Hypothalamus (tissue), 51 donors: ENCODE measurements around the gene GUCA1A.
A peak's percentile ranks its signal among the peaks of the same experiment; 100 is the strongest.
"Not testable (repeated sequence)": the region's sequence is repeated elsewhere in the genome, so short reads cannot be mapped to it uniquely, and the experiment has no call there.

Experiments used
- DNase-seq, 51 donors: peaks; one replicate each; lab custom pipeline; 2025; lab: John Stamatoyannopoulos, UW

The GUCA1A gene

GRCh38 chr6:42202131-42202915, 29.2 kb downstream of the GUCA1A start:
- not testable (repeated sequence) for DNase-seq

GRCh38 chr6:42203183-42203582, 30.0 kb downstream of the GUCA1A start:
- no peak for DNase-seq

GRCh38 chr6:42204768-42205282, 31.7 kb downstream of the GUCA1A start:
- no peak for DNase-seq

- DNase-seq = not testable (repeated sequence)
Measured at GRCh38 chr6:42207559-42207958, 34.4 kb downstream of the GUCA1A start.

GRCh38 chr6:42210551-42210950, 37.4 kb downstream of the GUCA1A start:
- DNase-seq = no peak

- DNase-seq = no peak
Measured at GRCh38 chr6:42211726-42212125, 38.6 kb downstream of the GUCA1A start.

- no peak for DNase-seq
Measured at GRCh38 chr6:42212442-42212841, 39.3 kb downstream of the GUCA1A start.

- not testable (repeated sequence) for DNase-seq
Measured at GRCh38 chr6:42216495-42216894, 43.3 kb downstream of the GUCA1A start.

- DNase-seq = peak in 2 of 51 donors; percentile 41 to 50
Measured at GRCh38 chr6:42217157-42217518, 44.0 kb downstream of the GUCA1A start.

GRCh38 chr6:42217519-42218367, 44.6 kb downstream of the GUCA1A start, which contains the start of gene MRPS10:
MRPS10 (minus strand) TSS chr6:42217861; CDS start chr6:42217849, 12 bp downstream.
- peak; percentile 32 to 93 (median 84) for DNase-seq

GRCh38 chr6:42220807-42221206, 47.6 kb downstream of the GUCA1A start:
- DNase-seq = no peak

- DNase-seq = no peak
Measured at GRCh38 chr6:42221546-42221945, 48.4 kb downstream of the GUCA1A start.

GRCh38 chr6:42222448-42222847, 49.3 kb downstream of the GUCA1A start:
- no peak for DNase-seq

- DNase-seq = no peak
Measured at GRCh38 chr6:42224222-42225028, 51.3 kb downstream of the GUCA1A start.

GRCh38 chr6:42225029-42225339, 51.8 kb downstream of the GUCA1A start:
- no peak for DNase-seq

- no peak for DNase-seq
Measured at GRCh38 chr6:42225419-42225818, 52.3 kb downstream of the GUCA1A start.

GRCh38 chr6:42226161-42226611, 53.0 kb downstream of the GUCA1A start:
- no peak for DNase-seq

GRCh38 chr6:42226645-42227143, 53.5 kb downstream of the GUCA1A start:
- no peak for DNase-seq

GRCh38 chr6:42227173-42227850, 54.1 kb downstream of the GUCA1A start:
- DNase-seq = no peak

GRCh38 chr6:42228305-42228704, 55.1 kb downstream of the GUCA1A start:
- DNase-seq = no peak
